Measurements from ENCODE around the gene DYNC1I1. TPM values are rescaled to one million over a fixed set of nuclear protein-coding genes. Genes with fewer than 3 reads are reported as not detected.

Gene DYNC1I1
- total and polyA plus RNA-seq, 4 donors, result 0.28 to 0.67 (median 0.39) TPM

- WGBS, result 88% methylated on average over 7 of the region's 7 CpGs
- H3K27me3 ChIP-seq (ENCODE audit: control insufficient read depth in 4 of 4, insufficient read depth in 4 of 4, low read length in 3 of 4), result no peaks in the 10 kb centered on the region
- H3K9me3 ChIP-seq (ENCODE audit: control insufficient read depth in 4 of 4, low read length in 3 of 4), result no peaks in the 10 kb centered on the region
- no peak overlapping the region for H3K4me3 ChIP-seq (ENCODE audit: low read depth in 1 of 3, low read length in 3 of 3)
- H3K36me3 ChIP-seq (ENCODE audit: control insufficient read depth in 4 of 4, insufficient read depth in 3 of 4, low read depth in 1 of 4, low read length in 3 of 4), result peaks cover 0 to 16% (median 14%) of the 10 kb centered on the region in 4 donors
- no peak for DNase-seq (ENCODE audit: low spot score)
- no peak overlapping the region for H3K27ac ChIP-seq (ENCODE audit: low read depth in 1 of 2, low read length in 2 of 2)
- no peak overlapping the region for H3K9ac ChIP-seq (ENCODE audit: low read depth in 1 of 2, low read length in 2 of 2)
- H3K4me1 ChIP-seq (ENCODE audit: control insufficient read depth in 4 of 4, insufficient read depth in 4 of 4, low read length in 3 of 4), result no peaks in the 10 kb centered on the region
- no peak for TF ChIP-seq NR2F2 (IDR thresholded peaks at IDR 0.05)
- no peak for TF ChIP-seq FOXA1 (IDR thresholded peaks at IDR 0.05)
- TF ChIP-seq, protein P1, sequence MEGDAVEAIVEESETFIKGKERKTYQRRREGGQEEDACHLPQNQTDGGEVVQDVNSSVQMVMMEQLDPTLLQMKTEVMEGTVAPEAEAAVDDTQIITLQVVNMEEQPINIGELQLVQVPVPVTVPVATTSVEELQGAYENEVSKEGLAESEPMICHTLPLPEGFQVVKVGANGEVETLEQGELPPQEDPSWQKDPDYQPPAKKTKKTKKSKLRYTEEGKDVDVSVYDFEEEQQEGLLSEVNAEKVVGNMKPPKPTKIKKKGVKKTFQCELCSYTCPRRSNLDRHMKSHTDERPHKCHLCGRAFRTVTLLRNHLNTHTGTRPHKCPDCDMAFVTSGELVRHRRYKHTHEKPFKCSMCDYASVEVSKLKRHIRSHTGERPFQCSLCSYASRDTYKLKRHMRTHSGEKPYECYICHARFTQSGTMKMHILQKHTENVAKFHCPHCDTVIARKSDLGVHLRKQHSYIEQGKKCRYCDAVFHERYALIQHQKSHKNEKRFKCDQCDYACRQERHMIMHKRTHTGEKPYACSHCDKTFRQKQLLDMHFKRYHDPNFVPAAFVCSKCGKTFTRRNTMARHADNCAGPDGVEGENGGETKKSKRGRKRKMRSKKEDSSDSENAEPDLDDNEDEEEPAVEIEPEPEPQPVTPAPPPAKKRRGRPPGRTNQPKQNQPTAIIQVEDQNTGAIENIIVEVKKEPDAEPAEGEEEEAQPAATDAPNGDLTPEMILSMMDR (IDR thresholded peaks at IDR 0.05; ENCODE audit: low read depth, low read length, missing input control), result no peak
- TF ChIP-seq JUND (IDR thresholded peaks at IDR 0.05), result no peak
- TF ChIP-seq, protein P2, sequence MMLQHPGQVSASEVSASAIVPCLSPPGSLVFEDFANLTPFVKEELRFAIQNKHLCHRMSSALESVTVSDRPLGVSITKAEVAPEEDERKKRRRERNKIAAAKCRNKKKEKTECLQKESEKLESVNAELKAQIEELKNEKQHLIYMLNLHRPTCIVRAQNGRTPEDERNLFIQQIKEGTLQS (IDR thresholded peaks at IDR 0.05), result no peak
- TF ChIP-seq, protein P3, sequence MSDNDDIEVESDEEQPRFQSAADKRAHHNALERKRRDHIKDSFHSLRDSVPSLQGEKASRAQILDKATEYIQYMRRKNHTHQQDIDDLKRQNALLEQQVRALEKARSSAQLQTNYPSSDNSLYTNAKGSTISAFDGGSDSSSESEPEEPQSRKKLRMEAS (IDR thresholded peaks at IDR 0.05), result no peak
- TF ChIP-seq HNF4A (conservative IDR thresholded peaks at IDR 0.05), result no peak
Observed at GRCh38 chr7:96116173-96116572, 343.8 kb downstream of the DYNC1I1 start.

DNA sequence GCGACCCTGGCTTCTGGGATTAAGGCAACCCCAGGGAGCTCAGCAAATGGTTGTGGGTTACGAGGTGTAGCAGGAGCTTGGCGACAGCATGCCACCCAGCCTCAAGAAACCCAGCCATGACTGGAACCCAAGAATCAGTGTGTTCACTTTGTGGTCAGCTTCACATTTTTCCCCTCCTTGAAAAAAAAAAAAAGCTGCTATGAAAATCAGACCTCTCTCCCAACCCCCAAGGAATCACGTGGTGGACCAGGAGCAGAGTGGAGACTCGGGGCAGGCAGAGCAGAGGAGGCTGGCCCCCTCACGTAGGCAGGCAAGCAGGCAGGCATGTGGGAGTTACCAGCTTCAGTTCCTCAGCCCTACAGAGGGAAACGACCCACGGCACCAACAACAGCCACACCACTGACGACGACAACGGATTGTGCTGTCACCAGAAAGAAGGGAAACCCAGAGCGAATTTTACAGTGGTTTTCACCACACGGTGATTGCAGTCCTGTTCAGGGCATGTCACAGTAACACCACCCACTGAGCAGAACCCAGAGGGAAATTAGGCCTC is 346.2 kb downstream of the DYNC1I1 start:
- Histone ChIP-seq H3K27ac (ENCODE audit: low read depth in 1 of 2, low read length in 2 of 2) (no peak overlapping the region), H3K4me1 (ENCODE audit: control insufficient read depth in 4 of 4, insufficient read depth in 4 of 4, low read length in 3 of 4) (no peaks in the 10 kb centered on the region), H3K36me3 (ENCODE audit: control insufficient read depth in 4 of 4, insufficient read depth in 3 of 4, low read depth in 1 of 4, low read length in 3 of 4) (peaks cover 0 to 32% (median 21%) of the 10 kb centered on the region in 4 donors), H3K4me3 (ENCODE audit: low read depth in 1 of 3, low read length in 3 of 3) (no peak overlapping the region), H3K27me3 (ENCODE audit: control insufficient read depth in 4 of 4, insufficient read depth in 4 of 4, low read length in 3 of 4) (no peaks in the 10 kb centered on the region), H3K9ac (ENCODE audit: low read depth in 1 of 2, low read length in 2 of 2) (no peak overlapping the region), H3K9me3 (ENCODE audit: control insufficient read depth in 4 of 4, low read length in 3 of 4) (no peaks in the 10 kb centered on the region)
- no peak for DNase-seq (ENCODE audit: low spot score)
- WGBS, result 84% methylated on average over 13 of the region's 13 CpGs
- TF ChIP-seq, protein P1 (IDR thresholded peaks at IDR 0.05; ENCODE audit: low read depth, low read length, missing input control), result no peak
- TF ChIP-seq TAF1 (conservative IDR thresholded peaks at IDR 0.05), result no peak
- TF ChIP-seq, protein P4, sequence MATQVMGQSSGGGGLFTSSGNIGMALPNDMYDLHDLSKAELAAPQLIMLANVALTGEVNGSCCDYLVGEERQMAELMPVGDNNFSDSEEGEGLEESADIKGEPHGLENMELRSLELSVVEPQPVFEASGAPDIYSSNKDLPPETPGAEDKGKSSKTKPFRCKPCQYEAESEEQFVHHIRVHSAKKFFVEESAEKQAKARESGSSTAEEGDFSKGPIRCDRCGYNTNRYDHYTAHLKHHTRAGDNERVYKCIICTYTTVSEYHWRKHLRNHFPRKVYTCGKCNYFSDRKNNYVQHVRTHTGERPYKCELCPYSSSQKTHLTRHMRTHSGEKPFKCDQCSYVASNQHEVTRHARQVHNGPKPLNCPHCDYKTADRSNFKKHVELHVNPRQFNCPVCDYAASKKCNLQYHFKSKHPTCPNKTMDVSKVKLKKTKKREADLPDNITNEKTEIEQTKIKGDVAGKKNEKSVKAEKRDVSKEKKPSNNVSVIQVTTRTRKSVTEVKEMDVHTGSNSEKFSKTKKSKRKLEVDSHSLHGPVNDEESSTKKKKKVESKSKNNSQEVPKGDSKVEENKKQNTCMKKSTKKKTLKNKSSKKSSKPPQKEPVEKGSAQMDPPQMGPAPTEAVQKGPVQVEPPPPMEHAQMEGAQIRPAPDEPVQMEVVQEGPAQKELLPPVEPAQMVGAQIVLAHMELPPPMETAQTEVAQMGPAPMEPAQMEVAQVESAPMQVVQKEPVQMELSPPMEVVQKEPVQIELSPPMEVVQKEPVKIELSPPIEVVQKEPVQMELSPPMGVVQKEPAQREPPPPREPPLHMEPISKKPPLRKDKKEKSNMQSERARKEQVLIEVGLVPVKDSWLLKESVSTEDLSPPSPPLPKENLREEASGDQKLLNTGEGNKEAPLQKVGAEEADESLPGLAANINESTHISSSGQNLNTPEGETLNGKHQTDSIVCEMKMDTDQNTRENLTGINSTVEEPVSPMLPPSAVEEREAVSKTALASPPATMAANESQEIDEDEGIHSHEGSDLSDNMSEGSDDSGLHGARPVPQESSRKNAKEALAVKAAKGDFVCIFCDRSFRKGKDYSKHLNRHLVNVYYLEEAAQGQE (IDR thresholded peaks at IDR 0.05), result no peak
- no peak for TF ChIP-seq RAD21 (IDR thresholded peaks at IDR 0.05)
- no peak for TF ChIP-seq FOXA1 (IDR thresholded peaks at IDR 0.05)
